Stimulated activated naive B cell treated with anti-CD40 and anti-IgM and Interleukin-4, amounts not matched to agents 10 μg/mL and 1 μg/mL and 100 μg/mL, for 72 hours (primary cell): ENCODE data around the gene CLEC18B.
"Not testable (repeated sequence)": the region's sequence is repeated elsewhere in the genome, so short reads cannot be mapped to it uniquely, and the experiment has no call there.

Experiments
- ATAC-seq, 2 donors: fragments of 150-1000 bp; cut with Tn5 transposase; replicated peaks; 2 replicates each; pipeline ENCODE4 v1.10.0; 2021; ENCODE audit warnings: moderate library complexity in 1 of 2
- DNase-seq: peaks from one replicate; pipeline ENCODE4 v3.0.0; 2021
- H3K27ac Mint-ChIP-seq: one replicate; pipeline ENCODE4 v1.8.0; 2022; ENCODE audit warnings: mild to moderate bottlenecking, mixed read lengths
- H3K27me3 Mint-ChIP-seq, 2 donors: one replicate each; pipeline ENCODE4 v1.8.0; 2022; ENCODE audit warnings: mixed read lengths in 2 of 2
- H3K36me3 Mint-ChIP-seq, 2 donors: one replicate each; pipeline ENCODE4 v1.8.0; 2022; ENCODE audit warnings: mixed read lengths in 2 of 2, mild to moderate bottlenecking in 1 of 2
- H3K4me1 Mint-ChIP-seq, 2 donors: one replicate each; pipeline ENCODE4 v1.8.0; 2022; ENCODE audit warnings: mixed read lengths in 2 of 2, mild to moderate bottlenecking in 1 of 2
- H3K4me3 Mint-ChIP-seq, 2 donors: one replicate each; pipeline ENCODE4 v1.8.0; 2022; ENCODE audit warnings: mild to moderate bottlenecking in 2 of 2, mixed read lengths in 2 of 2, moderate library complexity in 1 of 2
- H3K9me3 Mint-ChIP-seq, 2 donors: one replicate each; pipeline ENCODE4 v1.8.0; 2022; ENCODE audit warnings: mixed read lengths in 2 of 2, mild to moderate bottlenecking in 1 of 2

The CLEC18B gene

DNA sequence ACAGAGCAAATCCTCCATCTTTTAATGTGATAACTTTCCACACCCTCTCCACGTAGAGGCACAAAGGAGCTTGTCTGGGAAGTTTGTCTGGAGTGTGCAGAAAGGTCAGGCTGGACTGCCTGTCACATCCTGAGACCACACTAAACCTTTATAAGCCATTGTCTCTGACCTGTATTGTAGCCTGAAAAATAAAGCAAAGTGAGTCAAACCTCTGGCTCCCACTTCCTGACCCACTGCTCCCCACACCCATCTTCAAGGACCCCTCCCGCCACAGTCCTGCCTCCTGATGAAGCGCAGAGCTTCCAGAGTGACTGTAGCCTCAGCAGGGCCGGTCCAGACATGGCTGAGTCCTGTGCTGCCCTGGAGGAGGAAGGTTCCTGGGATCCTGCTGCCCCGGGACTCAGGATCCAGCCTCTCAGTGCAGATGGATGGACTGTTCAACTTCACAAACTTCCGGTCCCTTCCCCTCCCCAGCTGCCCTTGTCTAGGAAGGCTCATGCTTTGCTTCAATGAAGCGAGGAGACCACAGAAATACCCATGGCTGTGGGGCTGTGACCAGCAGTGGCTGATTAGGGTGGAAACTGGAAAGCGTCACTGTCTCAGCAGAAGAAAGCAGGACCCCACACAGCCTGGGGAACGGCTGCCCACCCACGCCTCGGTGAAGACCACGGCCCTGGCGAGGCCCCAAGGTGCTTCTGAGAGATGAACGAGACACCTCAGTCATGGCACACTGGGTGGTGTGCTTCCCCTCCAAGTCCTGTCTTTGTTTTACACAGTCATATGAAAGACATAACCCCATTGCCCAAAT is 30.9 kb upstream of the CLEC18B start:
- peaks cover 19 to 27% of the 10 kb centered on the region in 2 donors for H3K4me1 Mint-ChIP-seq
- peaks cover 39 to 63% of the 10 kb centered on the region in 2 donors for H3K36me3 Mint-ChIP-seq
- DNase-seq, result peak; percentile 74
- H3K4me3 Mint-ChIP-seq, result peak overlapping the region; percentile 10 to 42
- H3K9me3 Mint-ChIP-seq, result no peaks in the 10 kb centered on the region
- peak overlapping the region; percentile 92 for H3K27ac Mint-ChIP-seq
- ATAC-seq, result peak; percentile 93 to 95
- no peaks in the 10 kb centered on the region for H3K27me3 Mint-ChIP-seq

GRCh38 chr16:74450967-74451760 is 29.9 kb upstream of the CLEC18B start:
- Mint-ChIP-seq H3K27me3 (no peaks in the 10 kb centered on the region), H3K27ac (peak overlapping the region; percentile 15), H3K4me3 (no peak overlapping the region), H3K36me3 (peaks cover 37 to 68% of the 10 kb centered on the region in 2 donors), H3K4me1 (peaks cover 19 to 27% of the 10 kb centered on the region in 2 donors), H3K9me3 (no peaks in the 10 kb centered on the region)
- DNase-seq (no peak), ATAC-seq (no peak)

GRCh38 chr16:74450236-74450635 is 29.0 kb upstream of the CLEC18B start:
- Mint-ChIP-seq H3K36me3 (peaks cover 29 to 59% of the 10 kb centered on the region in 2 donors), H3K4me3 (no peak overlapping the region), H3K27ac (no peak overlapping the region), H3K9me3 (no peaks in the 10 kb centered on the region), H3K4me1 (peaks cover 19 to 27% of the 10 kb centered on the region in 2 donors), H3K27me3 (no peaks in the 10 kb centered on the region)
- DNase-seq, result no peak
- no peak for ATAC-seq

DNA sequence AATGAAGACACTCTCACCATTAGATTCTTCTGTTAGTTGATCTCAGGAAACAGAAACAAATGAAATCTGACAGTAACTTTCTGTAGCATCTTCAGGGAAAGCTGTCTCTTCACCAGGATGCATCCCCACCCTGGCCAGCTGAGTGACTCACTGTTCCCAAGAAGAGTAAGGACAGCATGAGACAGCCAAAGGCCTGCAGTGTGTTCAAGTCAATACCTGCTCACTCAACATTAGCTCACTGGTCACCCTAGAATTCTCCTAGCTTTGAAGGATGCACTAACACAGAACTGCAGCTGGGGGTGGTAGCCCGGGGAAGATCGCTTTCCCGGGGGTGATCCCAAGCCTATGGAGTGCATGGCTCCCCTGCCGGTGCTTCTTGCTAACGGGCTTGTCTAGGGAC is 28.2 kb upstream of the CLEC18B start:
- Mint-ChIP-seq H3K27me3 (no peaks in the 10 kb centered on the region), H3K4me1 (peaks cover 17 to 27% of the 10 kb centered on the region in 2 donors), H3K4me3 (no peak overlapping the region), H3K27ac (no peak overlapping the region), H3K36me3 (peaks cover 24 to 52% of the 10 kb centered on the region in 2 donors), H3K9me3 (no peaks in the 10 kb centered on the region)
- ATAC-seq (no peak), DNase-seq (no peak)

DNA sequence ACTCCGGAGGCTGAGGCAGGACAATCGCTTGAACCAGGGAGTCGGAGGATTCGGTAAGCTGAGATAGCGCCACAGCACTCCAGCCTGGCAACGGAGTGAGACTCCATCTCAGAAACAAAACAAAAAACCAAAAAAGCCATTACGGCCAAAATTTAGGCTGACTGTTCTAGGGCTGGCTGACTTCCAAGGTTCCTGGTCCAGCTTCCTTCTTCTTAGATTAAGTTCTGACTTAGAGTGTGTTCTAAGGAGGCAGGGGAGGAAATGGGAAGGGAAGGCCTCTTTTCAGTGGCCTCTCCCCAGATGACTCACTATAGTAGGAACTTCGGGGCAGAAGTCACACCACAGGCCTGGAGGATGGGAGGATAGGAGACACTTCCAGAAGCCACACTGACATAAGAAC is 27.7 kb upstream of the CLEC18B start:
- no peaks in the 10 kb centered on the region for H3K9me3 Mint-ChIP-seq
- ATAC-seq, result no peak
- peaks cover 17 to 27% of the 10 kb centered on the region in 2 donors for H3K4me1 Mint-ChIP-seq
- peaks cover 24 to 52% of the 10 kb centered on the region in 2 donors for H3K36me3 Mint-ChIP-seq
- no peak overlapping the region for H3K4me3 Mint-ChIP-seq
- H3K27ac Mint-ChIP-seq, result peak overlapping the region; percentile 65
- no peak for DNase-seq
- H3K27me3 Mint-ChIP-seq, result no peaks in the 10 kb centered on the region

- Mint-ChIP-seq H3K27ac (no peak overlapping the region), H3K4me1 (peaks cover 8 to 17% of the 10 kb centered on the region in 2 donors)
Observed at GRCh38 chr16:74447578-74447977, 26.3 kb upstream of the CLEC18B start.

GRCh38 chr16:74446866-74447265 is 25.6 kb upstream of the CLEC18B start:
- no peak for ATAC-seq
- H3K4me3 Mint-ChIP-seq, result no peak overlapping the region
- peaks cover 14 to 42% of the 10 kb centered on the region in 2 donors for H3K36me3 Mint-ChIP-seq
- H3K4me1 Mint-ChIP-seq, result peaks cover under 1 to 10% of the 10 kb centered on the region in 2 donors
- no peak for DNase-seq
- H3K27ac Mint-ChIP-seq, result no peak overlapping the region
- H3K27me3 Mint-ChIP-seq, result no peaks in the 10 kb centered on the region
- H3K9me3 Mint-ChIP-seq, result no peaks in the 10 kb centered on the region

More at GRCh38 chr16:74447578-74447977, 26.3 kb upstream of the CLEC18B start:
- Mint-ChIP-seq H3K9me3 (no peaks in the 10 kb centered on the region), H3K4me3 (no peak overlapping the region), H3K27me3 (no peaks in the 10 kb centered on the region), H3K36me3 (peaks cover 18 to 46% of the 10 kb centered on the region in 2 donors)
- DNase-seq (no peak), ATAC-seq (no peak)

DNA sequence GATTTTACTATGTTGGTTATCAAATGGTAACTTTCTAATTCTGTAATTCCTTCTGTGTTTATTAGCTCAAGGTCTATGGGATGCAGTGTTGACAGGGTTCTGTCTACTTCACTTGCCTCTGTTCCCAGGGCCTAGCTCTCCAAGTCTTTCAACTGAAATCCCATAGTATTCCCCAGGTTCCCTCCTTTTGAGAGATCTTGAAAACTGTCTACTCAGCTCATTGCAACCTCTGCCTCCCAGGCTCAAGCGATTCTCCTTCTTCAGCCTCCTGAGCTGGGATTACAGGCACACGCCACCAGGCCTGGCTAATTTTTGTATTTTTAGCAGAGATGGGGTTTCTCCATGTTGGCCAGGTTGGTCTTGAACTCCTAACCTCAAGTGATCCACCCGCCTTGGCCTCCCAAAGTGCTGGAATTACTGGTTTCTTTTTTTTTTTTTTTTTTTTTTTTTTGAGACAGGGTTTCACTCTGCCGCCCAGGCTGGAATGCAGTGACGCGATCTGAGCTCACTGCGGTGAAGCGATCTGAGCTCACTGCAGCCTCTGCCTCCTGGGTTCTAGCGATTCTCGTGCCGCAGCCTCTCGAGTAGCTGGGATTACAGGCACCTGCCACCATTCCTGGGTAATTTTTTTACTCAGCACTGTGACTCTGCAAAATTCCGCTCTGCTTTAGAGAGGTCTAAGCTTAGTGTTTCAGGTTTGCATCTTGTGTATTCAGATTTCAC is 22.5 kb upstream of the CLEC18B start:
- ATAC-seq, H3K9me3 Mint-ChIP-seq, H3K27ac Mint-ChIP-seq: not testable (repeated sequence)

GRCh38 chr16:74439685-74440084 is 18.4 kb upstream of the CLEC18B start:
- no peak overlapping the region for H3K4me3 Mint-ChIP-seq
- H3K36me3 Mint-ChIP-seq, result peaks cover 19 to 24% of the 10 kb centered on the region in 2 donors
- H3K27me3 Mint-ChIP-seq, result no peaks in the 10 kb centered on the region
- H3K27ac Mint-ChIP-seq, result no peak overlapping the region
- no peak for ATAC-seq
- peaks cover 3 to 6% of the 10 kb centered on the region in 2 donors for H3K4me1 Mint-ChIP-seq
- DNase-seq, result no peak
- H3K9me3 Mint-ChIP-seq, result peaks cover 2 to 7% of the 10 kb centered on the region in 2 donors

More for the DNA sequence above, 22.5 kb upstream of the CLEC18B start:
- not testable (repeated sequence) for H3K27me3 Mint-ChIP-seq, H3K4me1 Mint-ChIP-seq, DNase-seq, H3K4me3 Mint-ChIP-seq
- H3K36me3 Mint-ChIP-seq, result peaks cover 17 to 35% of the 10 kb centered on the region in 2 donors

GRCh38 chr16:74438492-74438979 is 17.3 kb upstream of the CLEC18B start:
- Mint-ChIP-seq H3K4me1 (peaks cover 3 to 6% of the 10 kb centered on the region in 2 donors), H3K27me3 (no peaks in the 10 kb centered on the region), H3K9me3 (peaks cover 4 to 10% of the 10 kb centered on the region in 2 donors), H3K36me3 (peaks cover 19 to 28% of the 10 kb centered on the region in 2 donors), H3K27ac (no peak overlapping the region), H3K4me3 (no peak overlapping the region)
- ATAC-seq (peak in 1 of 2 donors; percentile 34), DNase-seq (no peak)

DNA sequence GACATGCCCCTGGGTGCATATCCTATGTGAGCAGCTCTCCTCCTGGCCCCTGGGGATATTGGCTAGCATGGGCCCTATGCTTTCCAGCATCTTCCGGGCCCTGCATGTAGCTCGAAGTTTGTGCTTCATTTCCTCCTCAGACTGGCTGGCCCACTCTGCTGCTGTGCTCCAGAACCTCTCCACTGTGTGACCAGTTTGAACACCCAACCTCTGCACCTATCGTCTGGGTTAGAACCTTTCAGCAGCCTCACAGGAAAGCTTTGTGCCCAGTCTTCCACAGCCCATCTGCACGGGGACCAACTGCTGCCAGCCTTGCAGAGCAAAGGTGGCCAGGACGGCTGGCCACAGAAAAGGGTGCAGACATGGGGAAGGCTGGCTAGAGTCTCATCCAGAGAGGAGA is 10.2 kb upstream of the CLEC18B start:
- H3K9me3 Mint-ChIP-seq, result peaks cover 4 to 10% of the 10 kb centered on the region in 2 donors
- H3K27me3 Mint-ChIP-seq, result no peaks in the 10 kb centered on the region
- ATAC-seq, result no peak
- peaks cover 0 to 4% of the 10 kb centered on the region in 2 donors for H3K36me3 Mint-ChIP-seq
- DNase-seq, result no peak
- H3K4me1 Mint-ChIP-seq, result no peaks in the 10 kb centered on the region
- no peak overlapping the region for H3K4me3 Mint-ChIP-seq
- H3K27ac Mint-ChIP-seq, result no peak overlapping the region

DNA sequence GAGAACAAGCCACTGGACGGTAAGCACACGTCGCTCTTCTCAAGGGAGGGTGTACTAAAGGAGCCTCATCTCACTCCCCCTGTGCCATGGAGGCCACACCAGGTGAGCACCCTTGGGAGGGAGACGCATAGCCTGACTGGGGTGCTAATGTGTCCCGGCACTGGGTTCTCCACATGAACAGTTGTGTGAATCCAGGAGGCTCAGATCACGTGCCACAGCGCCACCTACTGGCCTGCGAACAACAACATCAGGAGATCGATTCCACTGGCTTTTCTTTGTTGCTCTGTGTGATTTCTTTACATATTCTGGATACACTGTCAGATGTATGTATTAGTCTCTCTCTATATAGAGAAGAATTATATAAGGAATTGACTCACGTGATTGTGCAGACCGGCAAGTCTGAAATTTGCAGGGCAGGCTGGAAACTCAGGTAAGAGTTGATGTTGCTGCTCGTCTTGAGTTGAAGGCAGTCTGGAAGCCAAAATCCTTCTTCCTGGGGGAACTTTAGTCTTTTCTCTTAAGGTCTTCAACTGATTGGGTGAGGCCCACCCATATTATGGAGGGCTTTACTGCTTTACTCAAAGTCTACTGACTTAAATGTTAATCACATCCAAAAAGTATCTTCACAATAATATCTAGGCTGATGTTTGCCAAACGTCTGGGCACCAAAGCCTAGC is 8.9 kb upstream of the CLEC18B start:
- H3K9me3 Mint-ChIP-seq, H3K36me3 Mint-ChIP-seq, H3K4me1 Mint-ChIP-seq, H3K4me3 Mint-ChIP-seq, H3K27ac Mint-ChIP-seq, H3K27me3 Mint-ChIP-seq, DNase-seq: not testable (repeated sequence)
- peak; percentile 82 for ATAC-seq

DNA sequence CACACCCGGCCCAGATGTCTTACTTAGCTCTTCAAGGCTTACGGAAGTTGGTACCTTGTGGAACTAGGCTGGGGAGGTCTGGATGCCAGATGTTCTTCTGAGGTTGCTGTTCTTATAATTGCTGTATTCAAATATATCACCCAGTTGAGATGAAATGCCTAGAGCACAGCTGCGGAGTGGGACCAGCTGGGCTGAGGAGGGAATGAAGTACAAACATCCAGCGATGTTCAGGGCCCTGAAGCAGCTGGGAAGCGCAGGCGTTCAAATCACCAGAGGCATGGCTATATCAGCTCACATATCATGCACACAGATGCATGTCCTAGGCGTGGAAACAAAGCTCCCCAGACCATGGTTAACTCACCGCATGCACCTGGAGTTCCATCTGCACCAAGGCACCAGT is 7.2 kb upstream of the CLEC18B start:
- not testable (repeated sequence) for H3K27me3 Mint-ChIP-seq, H3K27ac Mint-ChIP-seq, DNase-seq, H3K36me3 Mint-ChIP-seq, ATAC-seq, H3K4me3 Mint-ChIP-seq, H3K9me3 Mint-ChIP-seq, H3K4me1 Mint-ChIP-seq
